Epithelial cell of proximal tubule (primary cell): Measurements from ENCODE around the gene PLB1. TPM values are rescaled to one million over a fixed set of nuclear protein-coding genes. Genes with fewer than 3 reads are reported as not detected.

Source experiments
- DNase-seq: peaks from one replicate; pipeline ENCODE4 v3.0.0-alpha.2; 2011; ENCODE audit warnings: low read depth
- H3K4me3 ChIP-seq: 2 replicates; pipeline ENCODE4 v1.5.1; 2011; ENCODE audit warnings: low read depth, mild to moderate bottlenecking, low read length
- total RNA-seq: library from RNA; depleted of rRNA; stranded (reverse); fragments of >200 nt; gene quantifications from 2 replicates; pipeline ENCODE4 v1.2.3, GENCODE V29; 2015
- TF ChIP-seq, protein P1 (sequence below): conservative IDR thresholded peaks from 2 replicates; pipeline ENCODE4 v1.5.1; 2012; ENCODE audit warnings: low read depth, mild to moderate bottlenecking, low read length

PLB1 gene
- total RNA-seq, 1 donor from 2014 or later = 2.1 TPM

DNA sequence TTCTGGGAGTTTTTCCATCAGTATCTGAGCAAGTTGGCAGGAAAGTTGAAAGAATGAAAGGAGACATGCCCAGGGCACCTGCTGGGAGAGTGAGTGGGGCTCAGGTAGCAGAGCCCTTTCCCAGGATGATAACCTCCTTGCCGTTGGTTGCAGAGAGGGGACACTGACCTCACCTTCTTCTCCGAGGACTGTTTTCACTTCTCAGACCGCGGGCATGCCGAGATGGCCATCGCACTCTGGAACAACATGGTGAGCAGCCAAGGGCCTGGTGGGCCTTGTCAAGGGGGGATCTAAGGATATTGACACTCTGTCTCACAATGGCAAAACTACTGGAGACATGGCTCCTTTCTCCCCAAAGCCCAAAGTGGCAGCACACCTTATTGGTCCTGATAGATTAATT is 136.9 kb downstream of the PLB1 start:
- TF ChIP-seq, protein P1, sequence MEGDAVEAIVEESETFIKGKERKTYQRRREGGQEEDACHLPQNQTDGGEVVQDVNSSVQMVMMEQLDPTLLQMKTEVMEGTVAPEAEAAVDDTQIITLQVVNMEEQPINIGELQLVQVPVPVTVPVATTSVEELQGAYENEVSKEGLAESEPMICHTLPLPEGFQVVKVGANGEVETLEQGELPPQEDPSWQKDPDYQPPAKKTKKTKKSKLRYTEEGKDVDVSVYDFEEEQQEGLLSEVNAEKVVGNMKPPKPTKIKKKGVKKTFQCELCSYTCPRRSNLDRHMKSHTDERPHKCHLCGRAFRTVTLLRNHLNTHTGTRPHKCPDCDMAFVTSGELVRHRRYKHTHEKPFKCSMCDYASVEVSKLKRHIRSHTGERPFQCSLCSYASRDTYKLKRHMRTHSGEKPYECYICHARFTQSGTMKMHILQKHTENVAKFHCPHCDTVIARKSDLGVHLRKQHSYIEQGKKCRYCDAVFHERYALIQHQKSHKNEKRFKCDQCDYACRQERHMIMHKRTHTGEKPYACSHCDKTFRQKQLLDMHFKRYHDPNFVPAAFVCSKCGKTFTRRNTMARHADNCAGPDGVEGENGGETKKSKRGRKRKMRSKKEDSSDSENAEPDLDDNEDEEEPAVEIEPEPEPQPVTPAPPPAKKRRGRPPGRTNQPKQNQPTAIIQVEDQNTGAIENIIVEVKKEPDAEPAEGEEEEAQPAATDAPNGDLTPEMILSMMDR = no peak
- H3K4me3 ChIP-seq = no peak overlapping the region
- no peak for DNase-seq

DNA sequence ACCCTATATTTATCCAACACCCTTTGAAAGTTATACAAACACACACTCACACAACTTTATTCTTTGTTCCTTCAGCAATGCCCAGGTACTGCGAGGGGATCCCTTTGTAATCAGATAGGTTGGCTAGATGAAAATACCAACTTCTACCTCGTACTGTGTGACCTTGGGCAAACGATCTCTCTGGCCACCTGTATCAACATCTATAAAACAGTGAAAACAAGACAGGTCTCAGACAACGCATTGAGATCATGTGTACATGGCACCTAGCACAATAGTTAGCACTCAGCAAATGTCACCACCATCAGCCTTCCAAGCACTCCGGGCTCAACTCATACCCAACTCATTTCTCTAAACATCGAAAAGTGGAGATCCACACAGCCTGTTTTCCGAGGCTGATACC is 137.3 kb downstream of the PLB1 start:
- TF ChIP-seq, protein P1 = no peak
- no peak for DNase-seq
- H3K4me3 ChIP-seq = no peak overlapping the region

DNA sequence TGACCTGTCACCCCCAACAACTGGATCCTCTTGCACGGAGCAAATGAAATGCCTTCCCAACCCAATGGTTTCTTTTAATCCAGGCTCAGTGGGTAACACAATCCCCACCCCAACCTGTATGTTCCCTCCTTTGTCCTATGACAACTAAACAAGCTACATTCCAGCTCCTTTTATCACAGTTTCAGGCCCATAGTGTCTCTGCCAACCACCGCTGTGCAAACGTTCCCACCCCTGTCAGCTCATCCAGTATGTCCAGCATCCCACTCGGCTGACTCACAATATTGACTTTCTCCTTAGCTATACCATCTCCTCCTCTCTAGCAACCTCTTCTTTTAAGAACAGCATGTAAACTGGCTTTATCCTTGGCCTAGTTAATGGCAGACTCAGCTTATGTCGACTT is 137.9 kb downstream of the PLB1 start:
- no peak for DNase-seq
- no peak overlapping the region for H3K4me3 ChIP-seq
- TF ChIP-seq, protein P1 = no peak

DNA sequence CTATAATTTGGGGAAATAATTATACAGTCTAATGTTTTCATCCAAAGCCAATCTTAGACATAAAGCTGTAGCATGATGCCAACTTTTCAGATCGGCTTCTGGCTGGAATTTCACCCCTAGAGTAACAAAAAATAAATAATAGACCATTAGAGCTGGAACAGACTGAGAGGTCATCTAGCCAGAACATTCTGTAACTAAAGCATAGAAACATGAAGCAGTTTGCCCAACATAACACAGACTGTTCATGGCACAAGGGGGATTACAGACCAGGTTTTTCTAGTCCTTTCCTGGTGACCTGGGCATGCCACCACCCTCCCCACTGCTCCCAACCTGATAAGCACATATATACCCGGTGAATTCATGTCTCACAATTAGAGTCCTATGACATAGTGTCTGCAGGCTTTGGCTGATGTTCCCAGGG is 139.3 kb downstream of the PLB1 start:
- TF ChIP-seq, protein P1 = no peak

DNA sequence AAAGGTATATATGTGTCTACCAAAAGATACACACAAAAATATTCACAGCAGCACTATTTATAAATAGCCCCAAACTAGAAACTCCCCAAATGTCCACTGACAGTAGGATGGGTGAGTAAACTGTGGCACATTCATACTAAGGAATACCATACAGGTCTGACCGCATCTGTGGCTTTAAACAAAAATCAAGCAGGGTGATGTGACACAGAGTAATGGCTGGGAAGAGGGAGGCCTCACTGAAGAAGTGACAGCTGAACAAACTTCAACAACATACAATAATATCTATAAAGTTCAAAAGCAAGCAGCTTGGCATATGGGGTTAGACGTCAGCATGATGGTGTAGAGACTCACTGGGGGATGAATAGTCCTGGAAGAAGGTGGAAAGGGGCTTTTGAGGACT is 140.6 kb downstream of the PLB1 start:
- no peak for DNase-seq
- no peak overlapping the region for H3K4me3 ChIP-seq
- TF ChIP-seq, protein P1 = no peak

More for the DNA sequence above, 139.3 kb downstream of the PLB1 start:
- no peak for DNase-seq
- H3K4me3 ChIP-seq = no peak overlapping the region

DNA sequence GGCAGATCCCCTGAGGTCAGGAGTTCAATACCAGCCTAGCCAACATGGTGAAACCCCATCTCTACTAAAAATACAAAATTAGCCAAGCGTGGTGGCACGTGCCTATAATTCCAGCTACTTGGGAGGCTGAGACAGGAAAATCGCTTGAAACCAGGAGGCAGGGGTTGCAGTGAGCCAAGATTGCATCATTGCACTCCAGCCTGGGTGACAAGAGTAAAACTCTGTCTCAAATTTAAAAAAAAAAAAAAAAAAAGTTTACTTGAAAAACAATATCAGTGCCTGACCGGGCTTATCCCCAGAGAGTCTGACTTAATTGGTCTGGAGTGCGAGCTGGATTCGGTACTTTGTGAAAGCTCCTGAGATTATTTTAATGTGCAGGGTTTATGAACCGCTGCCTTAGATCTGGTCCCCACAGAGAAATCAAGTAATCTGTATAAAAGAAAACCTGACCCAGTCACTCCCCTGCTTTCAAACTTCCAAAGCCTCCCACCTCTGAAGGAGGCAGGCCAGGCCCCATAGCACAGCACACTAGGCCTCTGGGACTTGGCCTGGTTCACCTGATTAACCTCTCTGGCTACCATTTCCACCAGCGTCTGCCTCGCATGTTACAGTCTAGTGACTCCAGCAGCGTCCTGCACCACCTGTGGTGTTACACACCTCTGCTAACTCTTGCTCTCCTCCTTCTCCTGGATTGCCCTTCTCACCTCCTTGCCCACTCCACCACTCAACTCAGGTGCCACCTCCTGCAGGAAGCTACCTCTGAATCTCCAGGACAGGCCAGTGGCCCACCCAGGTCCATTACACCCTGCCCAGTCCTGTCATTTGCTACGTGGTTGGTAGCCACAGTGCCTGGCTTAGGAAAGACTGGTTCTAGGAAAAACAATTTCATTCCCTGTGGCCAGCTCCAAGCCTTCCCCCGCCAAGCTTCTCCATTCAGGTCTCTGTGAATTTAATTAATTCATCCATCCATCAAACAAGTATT is 141.5 kb downstream of the PLB1 start:
- DNase-seq = no peak
- no peak overlapping the region for H3K4me3 ChIP-seq
- TF ChIP-seq, protein P1 = no peak
